Astrocyte (in vitro differentiated cells and primary cell): ENCODE data around the gene UGT1A3.
"Not testable (repeated sequence)": the region's sequence is repeated elsewhere in the genome, so short reads cannot be mapped to it uniquely, and the experiment has no call there.

Experiments
- CTCF ChIP-seq: IDR thresholded peaks from 2 replicates; pipeline ENCODE4 v1.5.1; 2011; ENCODE audit warnings: low read depth, mild to moderate bottlenecking, inconsistent platforms, low read length, moderate library complexity; ENCODE audit not compliant: insufficient read depth
- EZH2 ChIP-seq: IDR thresholded peaks from 2 replicates; pipeline ENCODE4 v1.6.1; 2012; ENCODE audit warnings: mild to moderate bottlenecking, low read length, inconsistent platforms; ENCODE audit not compliant: insufficient read depth

GRCh38 chr2:233745838-233746237 lies 17.0 kb downstream of the UGT1A3 start:
- not testable (repeated sequence) for TF ChIP-seq EZH2, CTCF
